NCI-H2171 (cell line): ENCODE measurements around the gene SHC2.
"Not testable (repeated sequence)": the region's sequence is repeated elsewhere in the genome, so short reads cannot be mapped to it uniquely, and the experiment has no call there.

Experiments
- DNase-seq: peaks from one replicate; lab custom pipeline; 2025; lab: John Stamatoyannopoulos, UW

SHC2 gene

DNA sequence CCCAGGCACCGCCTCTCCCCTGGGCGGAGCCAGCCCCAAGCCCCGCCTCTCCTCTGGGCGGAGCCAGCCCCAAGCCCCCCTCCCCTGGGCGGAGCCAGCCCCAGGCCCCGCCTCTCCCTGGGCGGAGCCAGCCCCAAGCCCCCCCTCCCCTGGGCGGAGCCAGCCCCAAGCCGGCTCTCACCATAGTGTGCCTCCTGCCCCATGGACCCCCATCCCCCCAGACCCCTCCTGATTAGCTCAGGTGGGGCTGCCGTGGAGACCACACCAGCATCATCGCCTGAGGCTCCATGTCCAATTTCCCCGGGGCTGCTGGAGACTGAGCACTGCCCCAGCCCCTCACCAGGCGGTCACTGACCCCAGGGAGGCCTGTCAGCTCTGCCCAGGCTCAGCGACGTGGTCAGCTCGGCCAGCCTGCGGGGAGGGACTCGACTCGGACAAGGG lies 31.3 kb upstream of the SHC2 start:
- DNase-seq: no peak

GRCh38 chr19:491146-491741 lies 30.4 kb upstream of the SHC2 start:
- DNase-seq: no peak

GRCh38 chr19:489418-490196 lies 28.8 kb upstream of the SHC2 start:
- DNase-seq: no peak

GRCh38 chr19:488505-489417 lies 27.9 kb upstream of the SHC2 start:
- peak; percentile 89 for DNase-seq

GRCh38 chr19:485583-486236 lies 24.9 kb upstream of the SHC2 start:
- DNase-seq: peak; percentile 81

DNA sequence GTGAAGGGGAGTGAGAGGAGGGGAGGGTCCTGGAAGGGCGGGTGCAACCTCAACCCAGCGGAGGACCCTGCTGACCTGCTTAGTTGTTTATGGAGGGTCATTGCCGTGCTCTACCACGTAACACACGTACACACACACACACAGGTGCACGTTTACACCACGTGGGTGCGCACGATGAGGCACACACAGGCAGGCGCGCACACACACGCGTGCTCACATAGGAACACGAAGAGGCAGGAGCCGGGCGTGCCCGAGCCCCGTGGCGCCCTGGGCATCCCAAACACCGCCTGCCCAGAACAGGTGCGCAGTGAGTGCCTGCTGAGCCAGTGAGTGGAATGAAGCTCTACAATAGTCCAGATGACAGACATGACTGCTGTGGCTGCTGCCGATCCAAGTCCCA lies 24.2 kb upstream of the SHC2 start:
- DNase-seq: peak; percentile 81

DNA sequence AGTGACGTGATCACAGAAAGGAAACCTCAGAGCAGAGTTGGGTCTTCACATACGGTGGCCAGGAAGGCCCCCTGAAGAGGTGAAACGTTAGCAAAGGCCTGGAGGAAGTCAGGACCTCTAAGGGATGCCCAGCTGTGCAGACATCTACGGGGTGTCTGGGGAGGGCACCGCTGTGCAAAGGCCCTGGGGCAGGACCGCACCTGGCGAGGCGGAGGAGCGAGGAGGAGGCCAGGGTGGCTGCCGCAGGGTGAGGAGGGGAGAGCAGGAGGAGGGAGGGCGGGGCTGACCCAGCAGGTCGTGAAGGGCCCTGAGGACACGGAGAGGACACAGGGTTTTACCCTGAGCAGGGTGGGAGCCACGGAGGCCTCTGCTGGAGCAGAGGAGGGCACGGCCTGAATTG lies 23.7 kb upstream of the SHC2 start:
- no peak for DNase-seq

DNA sequence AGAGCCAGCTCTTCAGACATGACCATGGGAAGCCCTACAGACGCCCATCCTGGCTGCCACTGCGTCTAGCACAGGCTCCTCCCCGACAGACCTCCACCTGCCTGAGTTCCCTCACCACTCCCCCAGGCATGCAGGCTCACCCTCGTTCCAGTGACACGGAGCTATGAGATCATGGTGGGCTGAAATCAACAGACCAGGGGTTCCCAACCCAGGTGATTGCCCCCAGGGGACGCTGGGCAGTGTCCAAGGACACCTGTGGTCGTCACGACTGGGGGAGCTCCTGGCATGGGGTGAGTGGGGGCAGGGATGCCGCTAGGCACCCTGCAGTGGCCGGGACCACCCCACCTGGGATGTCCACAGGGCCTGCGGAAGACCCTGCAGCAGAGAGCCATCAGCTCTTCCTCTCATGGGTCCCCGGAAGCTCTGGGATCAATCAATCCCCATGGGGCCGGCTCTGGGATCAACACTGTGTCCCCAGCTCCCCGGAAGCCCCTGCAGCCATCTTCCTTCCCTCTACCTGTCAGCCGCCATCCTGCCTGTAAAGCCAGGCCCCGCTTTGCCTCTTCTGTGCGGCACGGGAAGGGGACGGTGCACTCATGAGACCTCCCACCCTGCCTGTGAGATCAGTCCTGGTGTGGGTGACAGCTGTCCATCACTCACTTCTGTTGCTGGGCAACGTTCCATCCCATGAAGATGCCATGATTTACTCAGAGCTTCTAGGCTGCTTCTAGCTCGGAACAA lies 22.7 kb upstream of the SHC2 start:
- no peak for DNase-seq

DNA sequence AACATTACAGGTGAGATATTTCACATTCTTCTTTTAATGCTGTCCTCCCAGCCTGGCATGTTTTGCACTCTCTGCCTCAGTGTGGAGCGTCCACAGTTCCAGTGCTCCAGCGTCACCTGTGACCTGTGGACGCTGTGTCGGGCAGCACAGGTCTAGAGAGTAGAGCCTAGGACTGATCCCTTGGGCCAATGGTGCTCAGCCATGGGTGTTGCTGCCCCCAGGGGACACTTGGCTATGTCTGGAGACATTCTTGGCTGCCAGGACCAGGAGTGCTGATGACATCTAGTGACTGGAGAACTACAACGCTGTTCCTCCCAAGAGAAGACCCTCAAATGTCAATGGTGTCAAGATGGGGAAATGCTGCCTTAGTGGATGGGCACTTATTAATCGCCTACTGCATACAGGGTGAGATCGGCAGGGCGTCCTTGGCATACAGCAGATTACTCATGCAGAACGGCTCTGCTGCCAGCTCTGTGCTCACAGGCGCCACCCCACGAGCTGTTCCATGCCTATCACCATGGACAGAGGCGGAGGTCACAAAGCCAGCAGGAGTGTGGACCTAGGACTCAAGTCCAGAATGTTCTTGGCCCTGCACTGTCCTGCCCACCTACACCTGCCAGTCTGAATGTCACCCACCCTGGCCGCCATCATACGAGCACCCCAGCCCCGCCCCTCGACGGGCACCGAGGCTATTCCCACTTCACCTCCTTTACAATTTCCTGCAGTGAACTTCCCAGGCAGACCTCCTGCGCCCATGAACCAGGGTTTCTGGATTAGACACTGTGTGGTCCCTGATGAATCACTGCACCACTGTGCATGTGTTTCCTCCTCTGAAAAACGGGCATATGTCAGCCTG lies 21.6 kb upstream of the SHC2 start:
- DNase-seq: no peak

DNA sequence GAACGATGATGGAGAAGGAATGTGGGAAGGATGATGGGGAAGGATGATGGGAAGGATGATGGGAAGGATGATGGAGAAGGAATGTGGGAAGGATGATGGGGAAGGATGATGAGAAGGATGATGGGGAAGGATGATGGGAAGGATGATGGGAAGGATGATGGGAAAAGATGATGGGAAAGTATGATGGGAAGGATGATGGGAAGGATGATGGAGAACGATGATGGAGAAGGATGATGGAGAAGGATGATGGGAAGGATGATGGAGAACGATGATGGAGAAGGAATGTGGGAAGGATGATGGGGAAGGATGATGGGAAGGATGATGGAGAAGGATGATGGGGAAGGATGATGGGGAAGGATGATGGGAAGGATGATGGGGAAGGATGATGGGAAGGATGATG lies 20.3 kb upstream of the SHC2 start:
- DNase-seq: not testable (repeated sequence)

GRCh38 chr19:480016-480855 lies 19.4 kb upstream of the SHC2 start:
- DNase-seq: no peak

- no peak for DNase-seq
Measured at GRCh38 chr19:478976-479375, 18.1 kb upstream of the SHC2 start.

DNA sequence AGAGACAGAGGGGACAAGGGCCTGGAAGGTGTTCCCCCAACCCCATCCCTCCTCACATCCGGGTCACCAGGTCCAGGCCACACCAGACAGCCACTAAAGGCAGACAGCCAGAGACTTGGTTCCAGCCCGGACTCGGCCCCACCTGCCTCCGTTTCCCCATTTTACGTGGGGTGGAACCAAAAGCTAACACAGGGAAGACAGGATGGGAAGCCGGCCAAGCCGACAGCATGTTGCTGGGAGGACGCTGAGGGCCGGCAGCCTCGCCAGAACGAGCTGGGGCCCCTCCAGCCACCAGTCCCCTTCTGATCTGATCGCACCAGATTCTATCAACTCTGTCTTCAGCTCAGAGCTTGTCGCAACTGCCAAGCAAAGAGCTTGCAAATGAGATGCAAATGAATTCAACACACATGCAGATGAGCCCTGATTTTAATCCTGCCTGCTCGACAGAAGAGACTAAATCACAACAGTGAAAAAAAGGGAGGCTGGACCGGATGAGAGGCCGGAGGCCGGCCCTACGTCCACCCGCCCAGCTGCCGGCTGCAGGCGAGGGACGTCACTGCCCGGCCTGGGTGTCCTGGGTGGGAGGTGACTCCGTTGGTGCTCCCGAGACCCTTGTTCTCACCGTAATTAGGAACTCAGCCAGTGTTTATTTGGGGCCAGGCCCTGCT lies 17.5 kb upstream of the SHC2 start:
- no peak for DNase-seq

DNA sequence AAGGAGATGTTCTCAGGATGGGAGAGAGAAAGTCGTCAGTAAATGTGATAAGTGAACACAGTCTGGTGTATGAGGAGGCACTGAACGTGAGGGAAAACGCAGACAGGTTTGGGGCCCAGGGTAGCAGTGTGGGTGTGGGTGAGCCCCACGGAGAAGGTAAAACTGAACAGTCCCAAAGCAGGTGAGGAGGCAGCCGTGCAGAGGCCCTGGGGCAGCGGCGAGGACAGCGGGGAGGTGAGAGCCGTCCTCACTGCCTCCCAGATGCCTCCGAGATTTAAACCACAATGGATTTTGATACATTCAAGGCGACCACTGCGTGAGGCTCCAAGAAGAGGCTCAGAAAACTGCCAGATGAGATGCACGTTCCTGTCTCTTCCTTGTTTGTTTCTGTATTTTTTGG lies 14.5 kb upstream of the SHC2 start:
- no peak for DNase-seq

DNA sequence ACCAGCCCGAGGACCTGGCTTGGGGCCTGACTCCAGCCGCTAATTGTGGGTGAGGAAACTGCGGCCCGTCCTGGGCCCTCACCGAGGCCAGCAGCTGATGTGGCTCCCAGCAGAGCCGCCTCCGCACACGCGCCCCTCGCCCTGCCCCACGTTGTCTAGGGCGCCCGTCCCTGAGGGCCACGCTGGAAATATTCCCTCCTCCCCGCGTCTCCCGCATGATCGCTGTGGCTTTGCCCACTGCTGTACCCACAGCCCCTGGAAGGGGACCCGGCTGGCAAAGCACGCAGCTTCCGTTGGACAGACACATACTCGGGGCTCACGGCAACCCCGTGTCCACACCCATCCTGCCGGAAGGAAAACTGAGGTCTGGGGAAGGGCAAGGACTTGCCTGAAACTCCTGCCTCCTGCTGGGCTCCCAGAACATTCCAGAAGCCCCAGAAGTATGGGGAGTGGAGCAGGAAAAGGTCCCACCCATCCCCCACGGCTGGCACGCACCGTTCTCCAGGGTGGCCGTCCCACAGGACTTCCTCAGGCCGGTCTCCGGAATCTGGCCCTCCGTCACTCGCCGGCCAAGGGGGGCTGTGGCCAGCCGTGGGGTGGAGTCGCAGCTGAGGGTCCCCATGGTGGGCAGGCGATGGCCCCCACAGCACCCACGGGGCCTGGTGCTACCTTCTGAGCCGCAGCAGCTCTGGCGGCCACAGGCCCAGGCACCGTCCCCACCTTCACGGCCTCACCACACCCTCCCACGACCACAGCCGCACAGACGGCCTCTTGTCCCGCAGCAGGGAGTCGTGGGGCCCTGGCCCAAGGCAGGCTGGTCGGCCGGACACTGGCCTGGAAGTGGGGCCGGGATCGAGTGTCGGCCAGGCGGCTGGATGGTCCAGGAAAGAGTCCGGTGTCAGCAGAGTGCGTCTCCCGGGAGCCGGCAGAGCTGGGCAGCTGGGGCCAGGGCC lies 13.6 kb upstream of the SHC2 start:
- DNase-seq: no peak

DNA sequence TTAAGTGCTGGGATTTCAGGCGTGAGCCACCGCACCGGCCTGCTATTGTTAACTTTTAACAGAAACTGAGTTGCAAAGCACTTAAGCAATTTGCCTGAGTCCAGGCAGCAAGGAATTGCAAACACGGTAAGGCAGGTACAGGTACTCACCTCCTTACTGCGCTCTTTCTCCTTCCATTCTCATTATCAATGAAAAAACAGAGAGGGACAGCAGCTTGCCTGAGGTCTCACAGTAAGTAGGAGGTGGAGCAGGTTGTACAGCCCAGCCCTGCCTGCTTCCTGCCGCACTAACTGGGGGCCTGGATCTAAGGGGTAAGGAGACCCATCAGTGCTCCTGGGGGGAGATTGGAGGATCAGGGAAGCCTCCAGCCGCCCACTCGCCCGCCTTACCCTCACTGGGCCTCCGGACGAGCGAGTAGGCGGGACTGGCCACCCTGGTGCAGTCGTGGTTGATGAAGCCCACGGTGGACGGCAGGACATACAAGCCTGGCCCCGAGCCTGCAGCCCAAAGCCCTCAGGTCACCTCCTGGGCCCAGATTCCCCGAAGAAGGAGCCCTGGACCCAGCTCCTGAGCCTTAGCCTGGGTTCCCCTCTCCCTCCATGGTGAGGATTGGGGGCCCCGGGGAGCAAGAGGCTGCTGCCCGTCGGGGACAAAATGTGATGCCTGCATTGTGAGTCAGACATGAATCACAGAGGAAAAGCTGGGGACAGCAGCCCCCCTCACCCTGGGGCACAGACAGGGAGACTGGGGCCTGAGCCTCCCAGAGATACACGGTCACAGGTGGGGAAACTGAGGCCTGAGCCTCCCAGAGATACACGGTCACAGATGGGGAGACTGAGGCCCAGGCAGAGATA lies 11.4 kb upstream of the SHC2 start:
- no peak for DNase-seq

DNA sequence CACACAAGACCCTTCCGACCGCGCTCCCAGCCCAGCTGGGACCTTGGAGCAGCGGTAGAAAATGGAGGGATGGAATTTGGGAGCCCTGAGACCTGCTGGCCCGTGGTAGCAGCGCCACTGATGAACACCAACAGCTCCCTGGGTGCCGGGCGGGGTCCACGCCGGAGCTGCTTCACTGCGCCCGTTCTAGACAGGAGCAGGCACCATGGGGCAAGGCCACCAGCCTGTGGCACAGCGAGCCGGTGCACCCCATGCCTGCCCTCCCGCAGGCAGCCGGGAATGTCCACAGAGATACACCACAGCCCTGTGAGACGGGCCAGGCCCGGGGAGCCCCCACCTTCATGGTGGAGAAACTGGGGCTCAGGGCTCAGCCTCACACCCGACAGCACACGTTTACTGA lies 9.9 kb upstream of the SHC2 start:
- no peak for DNase-seq
